ENCODE data around the gene IGFN1. TPM values are rescaled to one million over a fixed set of nuclear protein-coding genes. Genes with fewer than 3 reads are reported as not detected.

IGFN1 gene
- total and polyA plus RNA-seq, 2 of the 4 experiments (the other 2 are of a cell fraction) = 0.05 TPM; not detected in 1

DNA sequence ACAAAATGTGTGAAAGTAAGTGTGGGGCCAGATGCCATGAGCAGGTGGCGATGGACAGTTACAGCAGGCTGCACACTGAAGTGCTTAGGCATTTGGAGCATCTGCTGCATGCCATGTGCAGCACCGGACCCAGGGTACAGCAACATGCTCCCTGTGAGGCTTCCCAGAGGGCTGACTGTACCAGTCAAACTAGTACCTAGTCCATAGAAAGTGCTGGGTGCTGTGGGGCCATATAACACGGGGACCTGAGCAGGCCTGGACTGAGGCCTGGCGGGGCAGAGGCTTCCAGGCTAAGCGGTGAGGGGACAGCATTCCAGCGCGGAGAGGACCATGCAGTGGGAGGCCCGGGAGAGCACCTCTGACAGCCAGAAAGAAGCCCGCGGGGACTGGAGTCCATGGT is 62.8 kb downstream of the IGFN1 start:
- no peak overlapping the region for H3K27ac ChIP-seq (ENCODE audit: insufficient read depth, low read length)
- H3K4me1 ChIP-seq (ENCODE audit: control insufficient read depth, insufficient read depth, low read length) = no peaks in the 10 kb centered on the region
- in situ Hi-C loops (cut with MboI; ENCODE audit: low sequenced_read_pairs) (no loop called here), intact Hi-C loops (cut with micrococcal nuclease) (no loop called here), dilution Hi-C loops (cut with HindIII; ENCODE audit: low sequenced_read_pairs, unreplicated experiment) (no loop called here)
- ChIA-PET POLR2A (ENCODE audit: unreplicated experiment) (no interaction called here), CTCF (interaction anchor here (0.9 to 1.8 kb wide), 3 partner anchors 93 to 110 kb away, joined by 3 to 6 read pairs (median 5); no protein-coding TSS in a partner anchor)
- H3K79me1 ChIP-seq (ENCODE audit: low read depth in 1 of 2, low read length in 2 of 2) = no peaks in the 10 kb centered on the region
- H4K8ac ChIP-seq (ENCODE audit: low read depth in 2 of 2, low read length in 2 of 2) = no peak overlapping the region
- H4K91ac ChIP-seq (ENCODE audit: insufficient read depth, low read depth, low read length) = no peak overlapping the region
- no peak overlapping the region for H3K4ac ChIP-seq (ENCODE audit: low read depth, low read length)
- BruUV-seq (replicated peaks) = no TSS peak
- H2BK120ac ChIP-seq (ENCODE audit: low read depth, low read length) = no peak overlapping the region
- no peak overlapping the region for H3K56ac ChIP-seq (ENCODE audit: extremely low read depth, insufficient read depth, low read length)
- TF ChIP-seq, protein P1, sequence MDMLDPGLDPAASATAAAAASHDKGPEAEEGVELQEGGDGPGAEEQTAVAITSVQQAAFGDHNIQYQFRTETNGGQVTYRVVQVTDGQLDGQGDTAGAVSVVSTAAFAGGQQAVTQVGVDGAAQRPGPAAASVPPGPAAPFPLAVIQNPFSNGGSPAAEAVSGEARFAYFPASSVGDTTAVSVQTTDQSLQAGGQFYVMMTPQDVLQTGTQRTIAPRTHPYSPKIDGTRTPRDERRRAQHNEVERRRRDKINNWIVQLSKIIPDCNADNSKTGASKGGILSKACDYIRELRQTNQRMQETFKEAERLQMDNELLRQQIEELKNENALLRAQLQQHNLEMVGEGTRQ (IDR thresholded peaks at IDR 0.05; ENCODE audit: low read depth, low read length) = no peak
- TF ChIP-seq SMC3 (IDR thresholded peaks at IDR 0.05; ENCODE audit: low read depth, low read length) = no peak
- no peak for TF ChIP-seq RCOR1 (IDR thresholded peaks at IDR 0.05; ENCODE audit: insufficient replicate concordance, low read length)
- no peak for TF ChIP-seq NFE2L2 (IDR thresholded peaks at IDR 0.05; ENCODE audit: low read depth, low read length)
- TF ChIP-seq MAFK (IDR thresholded peaks at IDR 0.05; ENCODE audit: low read depth, low read length) = no peak
- no peak for TF ChIP-seq CEBPB (IDR thresholded peaks at IDR 0.05; ENCODE audit: low read depth, low read length)
- TF ChIP-seq ELK1 (IDR thresholded peaks at IDR 0.05; ENCODE audit: borderline replicate concordance, low read depth, low read length) = no peak
- no peak for TF ChIP-seq CTCF (conservative IDR thresholded peaks at IDR 0.05; ENCODE audit: low read depth, low read length)
- TF ChIP-seq RFX5 (IDR thresholded peaks at IDR 0.05; ENCODE audit: low read depth, low read length) = no peak
- no peak overlapping the region for H2AK9ac ChIP-seq (replicated peaks; ENCODE audit: low read depth, low read length, poor library complexity)
- no peaks in the 10 kb centered on the region for H3K36me3 ChIP-seq (ENCODE audit: control insufficient read depth, insufficient read depth, low read length)
- no peaks in the 10 kb centered on the region for H3K9me3 ChIP-seq (ENCODE audit: control insufficient read depth, insufficient read depth, low read length)
- ATAC-seq (ENCODE audit: low read depth) (no peak), DNase-seq (no peak)
- H3K14ac ChIP-seq (replicated peaks; ENCODE audit: low read depth, low read length) = no peak overlapping the region
- no peak overlapping the region for H2BK20ac ChIP-seq (ENCODE audit: low read depth, low read length)
- H2BK15ac ChIP-seq (ENCODE audit: low read depth, low read length) = no peak overlapping the region
- peaks cover 36% of the 10 kb centered on the region for H3K27me3 ChIP-seq (ENCODE audit: control insufficient read depth, insufficient read depth, low read length)
- no peak overlapping the region for H2AFZ ChIP-seq (replicated peaks; ENCODE audit: low read length, poor library complexity)
- H3K9me1 ChIP-seq (ENCODE audit: insufficient read depth, low read length) = 0 out of 2 replicates have a peak, but pooled peaks cover 5% of the 10 kb centered on the region
- no peak overlapping the region for H3K9ac ChIP-seq (ENCODE audit: low read depth, low read length)
- no peak overlapping the region for H3K4me3 ChIP-seq (ENCODE audit: insufficient read depth, low read depth, low read length)
- no peak overlapping the region for H3K18ac ChIP-seq (ENCODE audit: low read depth, low read length)
- no peak overlapping the region for H2AK5ac ChIP-seq (ENCODE audit: low read depth, low read length)
- no peak overlapping the region for H3K23ac ChIP-seq (ENCODE audit: low read depth, low read length)
- H3K4me2 ChIP-seq (ENCODE audit: low read depth, low read length) = no peak overlapping the region
- no peaks in the 10 kb centered on the region for H4K20me1 ChIP-seq (ENCODE audit: insufficient read depth, low read length)
- H2BK5ac ChIP-seq (ENCODE audit: low read depth, low read length, poor library complexity, severe bottlenecking) = no peak overlapping the region
- 37% methylated on average over 7 of the region's 10 CpGs; no CpG with 5 or more reads in 1 of the 2 experiments for WGBS, 2 experiments (ENCODE audit: extremely low coverage in 2 of 2, insufficient read length in 1 of 2)
- no peak overlapping the region for H4K5ac ChIP-seq (ENCODE audit: low read depth, low read length)
